Neuronal stem cell (in vitro differentiated cells): ENCODE data around the gene AURKB.

Source experiments
- DNase-seq: peaks from one replicate; pipeline ENCODE4 v3.0.0-alpha.2; 2013; ENCODE audit warnings: low spot score
- H2AFZ ChIP-seq: one replicate; pipeline ENCODE4 v1.6.1; 2013; ENCODE audit warnings: mild to moderate bottlenecking, low read length, inconsistent platforms
- H2AK5ac ChIP-seq: 2 replicates; pipeline ENCODE4 v1.6.1; 2013; ENCODE audit warnings: low read depth, mild to moderate bottlenecking, inconsistent platforms, low read length, moderate library complexity, mixed read lengths
- H2BK120ac ChIP-seq: 2 replicates; pipeline ENCODE4 v1.6.1; 2013; ENCODE audit warnings: low read depth, mild to moderate bottlenecking, inconsistent platforms, low read length, moderate library complexity, mixed read lengths
- H2BK12ac ChIP-seq: one replicate; pipeline ENCODE4 v1.6.1; 2013; ENCODE audit warnings: low read length, inconsistent platforms
- H2BK15ac ChIP-seq: 2 replicates; pipeline ENCODE4 v1.6.1; 2013; ENCODE audit warnings: mild to moderate bottlenecking, low read length, inconsistent platforms, mixed read lengths
- H2BK5ac ChIP-seq: one replicate; pipeline ENCODE4 v1.6.1; 2013; ENCODE audit warnings: inconsistent platforms, mild to moderate bottlenecking, low read length, moderate library complexity
- H3K14ac ChIP-seq: one replicate; pipeline ENCODE4 v1.6.1; 2013; ENCODE audit warnings: low read length, inconsistent platforms
- H3K18ac ChIP-seq: 2 replicates; pipeline ENCODE4 v1.6.1; 2013; ENCODE audit warnings: low read length, inconsistent platforms
- H3K23ac ChIP-seq: 2 replicates; pipeline ENCODE4 v1.6.1; 2013; ENCODE audit warnings: low read depth, mild to moderate bottlenecking, mixed read lengths, low read length, inconsistent platforms; ENCODE audit not compliant: poor library complexity
- H3K27ac ChIP-seq: replicated peaks from 3 replicates; pipeline ENCODE4 v1.5.1; 2013; ENCODE audit warnings: low read length, inconsistent platforms
- H3K27me3 ChIP-seq, 3 experiments: 2 replicates each; pipeline ENCODE4 v1.6.1; 2013; ENCODE audit warnings: low read length in 3 of 3, mild to moderate bottlenecking in 2 of 3, inconsistent platforms in 1 of 3, low read depth in 1 of 3, mixed read lengths in 1 of 3, moderate library complexity in 1 of 3; ENCODE audit not compliant: control insufficient read depth in 3 of 3, insufficient read depth in 3 of 3
- H3K36me3 ChIP-seq, 2 donors: replicated peaks in 1 of 2; 2 replicates each; pipeline ENCODE4 v1.6.1; 2013; ENCODE audit warnings: low read length in 2 of 2; ENCODE audit not compliant: control insufficient read depth in 2 of 2, insufficient read depth in 2 of 2
- H3K4ac ChIP-seq: 2 replicates; pipeline ENCODE4 v1.6.1; 2013; ENCODE audit warnings: inconsistent platforms, mild to moderate bottlenecking, low read length, moderate library complexity
- H3K4me1 ChIP-seq, 2 donors: 1 replicate in 1 of 2; 2 replicates in 1 of 2; pipeline ENCODE4 v1.6.1; 2013; ENCODE audit warnings: low read length in 2 of 2, low read depth in 1 of 2; ENCODE audit not compliant: control insufficient read depth in 2 of 2, insufficient read depth in 1 of 2
- H3K4me2 ChIP-seq: one replicate; pipeline ENCODE4 v1.6.1; 2013; ENCODE audit warnings: mild to moderate bottlenecking, low read length, inconsistent platforms; ENCODE audit not compliant: insufficient read depth, poor library complexity, severe bottlenecking
- H3K4me3 ChIP-seq, 2 donors: 2 replicates each; pipeline ENCODE4 v1.5.1; 2013; ENCODE audit warnings: low read length in 2 of 2, mild to moderate bottlenecking in 2 of 2, inconsistent platforms in 1 of 2, moderate library complexity in 1 of 2
- H3K79me1 ChIP-seq: one replicate; pipeline ENCODE4 v1.6.1; 2013; ENCODE audit warnings: low read depth, mild to moderate bottlenecking, inconsistent platforms, low read length, moderate library complexity
- H3K9ac ChIP-seq: one replicate; pipeline ENCODE4 v1.6.1; 2013; ENCODE audit warnings: mild to moderate bottlenecking, low read depth, low read length, inconsistent platforms; ENCODE audit not compliant: poor library complexity
- H3K9me3 ChIP-seq, 2 donors: replicated peaks in 1 of 2; 2 replicates each; pipeline versions ENCODE3 to v1.6.1; 2013; ENCODE audit warnings: low read length in 2 of 2, mild to moderate bottlenecking in 2 of 2, inconsistent platforms in 1 of 2, low read depth in 1 of 2, mixed read lengths in 1 of 2, moderate library complexity in 1 of 2; ENCODE audit not compliant: control insufficient read depth in 2 of 2, insufficient read depth in 1 of 2
- H4K8ac ChIP-seq: one replicate; pipeline ENCODE4 v1.6.1; 2013; ENCODE audit warnings: low read depth, mild to moderate bottlenecking, inconsistent platforms, low read length, moderate library complexity
- H4K91ac ChIP-seq: one replicate; pipeline ENCODE4 v1.6.1; 2013; ENCODE audit warnings: low read length, low read depth, mild to moderate bottlenecking, inconsistent platforms; ENCODE audit not compliant: poor library complexity
- WGBS, 2 donors: extraction: QIAGEN DNeasy Blood & Tissue Kit; methylation state at CpG; one replicate each; pipeline ENCODE4 v1.1.7; 2013; ENCODE audit warnings: missing lambda C conversion rate in 2 of 2, mixed read lengths in 1 of 2; ENCODE audit not compliant: insufficient read length in 2 of 2, insufficient replicate concordance in 1 of 2; ENCODE audit errors: extremely low coverage in 2 of 2; 5-methylcytosine and 5-hydroxymethylcytosine counted together

AURKB gene

DNA sequence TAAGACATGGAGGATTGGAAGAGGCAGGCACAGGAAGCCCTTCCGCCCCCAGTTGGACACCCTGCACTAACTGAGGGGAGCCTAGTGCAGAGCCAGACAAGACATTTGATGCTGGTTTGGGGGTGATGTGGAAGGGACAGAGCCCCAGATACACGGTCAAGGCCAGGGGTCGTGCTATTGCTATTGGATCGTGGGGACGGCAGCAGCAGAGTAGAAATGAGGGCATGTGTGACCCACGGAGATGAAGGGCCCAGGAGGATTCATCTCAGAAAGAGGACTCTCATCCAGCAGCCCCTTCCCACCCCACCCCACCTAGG is 45.6 kb downstream of the AURKB start:
- H2AFZ ChIP-seq = peak overlapping the region; percentile 79
- H3K9ac ChIP-seq = no peak overlapping the region
- peak overlapping the region in 1 of 2 donors; percentile 97 for H3K4me3 ChIP-seq
- no peak overlapping the region for H3K27ac ChIP-seq
- no peaks in the 10 kb centered on the region for H3K9me3 ChIP-seq
- peaks cover 11% of the 10 kb centered on the region for H3K79me1 ChIP-seq
- no peak overlapping the region for H2BK12ac ChIP-seq
- H3K18ac ChIP-seq = no peak overlapping the region
- H3K23ac ChIP-seq = no peak overlapping the region
- no peak overlapping the region for H3K4me2 ChIP-seq
- H2BK5ac ChIP-seq = no peak overlapping the region
- no peak overlapping the region for H4K91ac ChIP-seq
- no peak overlapping the region for H3K14ac ChIP-seq
- no CpG with 5 or more reads among the region's 6 CpGs for WGBS, 2 donors
- H2BK15ac ChIP-seq = no peak overlapping the region
- DNase-seq = no peak
- H4K8ac ChIP-seq = no peak overlapping the region
- no peak overlapping the region for H2AK5ac ChIP-seq
- no peak overlapping the region for H2BK120ac ChIP-seq
- peaks cover 14 to 25% of the 10 kb centered on the region in 2 donors for H3K36me3 ChIP-seq
- no peak overlapping the region for H3K4ac ChIP-seq
- no peaks in the 10 kb centered on the region for H3K27me3 ChIP-seq
- peaks cover 22 to 30% of the 10 kb centered on the region in 2 donors for H3K4me1 ChIP-seq

DNA sequence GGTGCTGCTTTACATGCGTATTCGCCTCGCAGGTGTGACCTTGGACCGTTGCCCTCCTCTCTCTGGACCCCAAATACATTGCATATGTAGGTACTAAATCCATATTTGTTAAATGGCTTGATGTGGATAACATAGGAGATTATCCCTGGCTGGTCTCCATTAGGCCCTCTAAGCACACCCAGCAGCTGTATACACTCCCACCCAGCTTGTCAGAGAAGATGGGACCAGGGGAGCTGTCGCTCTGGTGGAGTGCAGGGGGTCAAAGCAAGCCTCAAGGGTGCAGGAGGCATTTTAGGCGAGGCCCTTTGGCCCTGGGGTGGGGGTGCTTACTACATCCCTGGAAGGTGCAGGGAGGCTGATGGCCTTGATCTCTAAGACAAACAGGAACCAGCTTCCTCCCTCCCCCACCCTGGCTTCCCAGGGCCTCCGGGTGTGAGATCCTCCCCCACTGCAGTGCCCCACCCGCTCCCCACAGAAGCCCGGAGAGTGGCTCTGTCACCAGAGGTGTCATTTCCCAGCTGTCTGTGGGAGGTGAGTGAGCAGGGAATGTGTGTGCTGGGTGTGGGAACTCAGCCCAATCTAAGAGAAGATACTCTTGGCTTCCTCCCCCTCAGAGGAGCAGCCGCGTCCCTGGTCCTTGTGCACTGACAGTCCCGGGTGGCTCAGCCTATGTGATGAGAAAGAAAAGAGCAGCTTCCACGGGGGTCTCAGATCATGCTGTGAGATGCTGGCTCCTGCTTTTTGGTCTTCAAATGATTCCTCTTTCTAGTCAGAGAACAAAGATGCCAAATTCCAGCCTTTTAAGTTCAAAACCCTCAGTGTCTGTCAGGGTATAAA is 46.2 kb downstream of the AURKB start:
- no peak overlapping the region for H2BK5ac ChIP-seq
- peaks cover 18 to 30% of the 10 kb centered on the region in 2 donors for H3K36me3 ChIP-seq
- H3K4me3 ChIP-seq = peak overlapping the region in 1 of 2 donors; percentile 97
- no peak overlapping the region for H3K18ac ChIP-seq
- H4K8ac ChIP-seq = no peak overlapping the region
- H3K79me1 ChIP-seq = peaks cover 13% of the 10 kb centered on the region
- no peaks in the 10 kb centered on the region for H3K27me3 ChIP-seq
- no peak overlapping the region for H2BK120ac ChIP-seq
- no peak overlapping the region for H4K91ac ChIP-seq
- no peaks in the 10 kb centered on the region for H3K9me3 ChIP-seq
- H3K4ac ChIP-seq = no peak overlapping the region
- no peak overlapping the region for H2BK12ac ChIP-seq
- H3K4me2 ChIP-seq = no peak overlapping the region
- H2AFZ ChIP-seq = peak overlapping the region; percentile 79
- whole genome bisulfite sequencing, 2 donors = no CpG with 5 or more reads among the region's 13 CpGs
- no peak overlapping the region for H3K9ac ChIP-seq
- H3K23ac ChIP-seq = no peak overlapping the region
- peak overlapping the region; percentile 97 for H3K27ac ChIP-seq
- H2AK5ac ChIP-seq = no peak overlapping the region
- H3K14ac ChIP-seq = no peak overlapping the region
- peaks cover 22 to 30% of the 10 kb centered on the region in 2 donors for H3K4me1 ChIP-seq
- no peak for DNase-seq
- no peak overlapping the region for H2BK15ac ChIP-seq

DNA sequence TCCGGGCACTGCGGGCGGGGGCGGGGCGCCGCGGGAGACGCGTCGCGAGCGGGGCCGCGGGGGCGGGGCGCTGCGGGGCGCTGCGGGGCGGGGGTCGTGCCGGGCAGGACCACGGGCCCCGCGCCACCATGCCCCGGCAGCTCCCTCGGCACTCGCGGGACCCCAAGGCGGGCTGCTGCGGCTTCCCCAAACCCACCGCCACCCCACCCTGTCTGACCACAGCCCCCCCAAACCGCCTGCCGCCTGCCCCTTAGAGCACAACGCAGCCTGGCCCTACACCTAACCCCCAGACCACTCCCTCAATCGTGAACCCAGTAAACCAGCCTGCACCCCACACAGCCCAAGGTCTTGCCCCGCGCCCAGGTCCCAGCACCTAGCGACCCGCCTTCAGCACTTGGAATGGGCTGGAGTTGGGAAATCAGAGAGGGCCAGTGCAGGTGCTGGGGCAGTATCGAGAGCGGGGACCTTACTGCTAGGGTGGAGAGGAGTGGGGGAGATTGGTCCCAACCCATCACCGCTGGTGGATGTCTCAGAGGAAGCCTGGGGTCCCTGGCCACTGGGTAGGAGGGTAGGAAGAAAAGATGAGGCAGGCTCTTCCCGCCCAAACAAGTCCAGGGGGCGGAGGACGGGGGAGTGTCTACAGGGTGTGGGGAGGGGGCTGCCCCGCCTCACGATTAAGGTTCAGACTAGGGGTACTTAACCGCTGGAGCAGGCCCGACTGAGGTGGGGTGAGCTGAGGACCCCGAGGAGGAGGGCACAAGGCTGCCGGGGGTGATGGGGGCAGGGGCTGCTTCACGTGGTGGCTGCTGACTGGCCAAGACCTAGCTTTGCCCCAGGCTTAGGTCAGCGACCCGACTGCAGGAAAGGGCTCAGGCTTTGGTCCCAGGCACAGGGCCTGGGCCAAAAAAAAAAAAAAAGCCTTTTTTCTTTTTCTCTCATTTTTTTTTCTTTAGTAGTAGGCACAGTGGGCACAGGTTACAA is 47.1 kb downstream of the AURKB start:
- H3K4me3 ChIP-seq = peak overlapping the region; percentile 79 to 97
- H3K18ac ChIP-seq = peak overlapping the region; percentile 100
- no peak for DNase-seq

More for the DNA sequence above, 47.1 kb downstream of the AURKB start:
- H3K4ac ChIP-seq = peak overlapping the region; percentile 100
- H2BK120ac ChIP-seq = peak overlapping the region; percentile 84
- no CpG with 5 or more reads among the region's 55 CpGs for WGBS, 2 donors
- H3K9ac ChIP-seq = peak overlapping the region; percentile 98
- peak overlapping the region; percentile 99 for H2AK5ac ChIP-seq
- H2AFZ ChIP-seq = peak overlapping the region; percentile 79
- H3K4me2 ChIP-seq = peak overlapping the region; percentile 100
- peaks cover 22 to 36% of the 10 kb centered on the region in 2 donors for H3K36me3 ChIP-seq
- peak overlapping the region; percentile 99 for H4K91ac ChIP-seq
- no peaks in the 10 kb centered on the region for H3K9me3 ChIP-seq
- H3K23ac ChIP-seq = peak overlapping the region; percentile 92
- peak overlapping the region; percentile 91 for H2BK5ac ChIP-seq
- peaks cover 23 to 30% of the 10 kb centered on the region in 2 donors for H3K4me1 ChIP-seq
- H2BK15ac ChIP-seq = peak overlapping the region; percentile 99
- H3K14ac ChIP-seq = peak overlapping the region; percentile 98
- H3K79me1 ChIP-seq = peaks cover 13% of the 10 kb centered on the region
- peak overlapping the region; percentile 89 for H4K8ac ChIP-seq
- peak overlapping the region; percentile 97 for H3K27ac ChIP-seq
- peak overlapping the region; percentile 75 for H2BK12ac ChIP-seq
- no peaks in the 10 kb centered on the region for H3K27me3 ChIP-seq
